Hepatocyte (in vitro differentiated cells): Measurements from ENCODE around the gene ZNF547.

Experiments used
- CTCF ChIP-seq: fragments of 200-600 bp; sonication (generic); IDR thresholded peaks from 2 replicates; pipeline ENCODE4 v1.5.1; 2016; ENCODE audit warnings: antibody characterized with exemption, mild to moderate bottlenecking; ENCODE audit not compliant: poor library complexity
- EZH2 ChIP-seq: fragments of 200-600 bp; sonication (generic); IDR thresholded peaks from 2 replicates; pipeline ENCODE4 v1.6.1; 2016; ENCODE audit warnings: antibody characterized with exemption, mild to moderate bottlenecking, borderline replicate concordance

DNA sequence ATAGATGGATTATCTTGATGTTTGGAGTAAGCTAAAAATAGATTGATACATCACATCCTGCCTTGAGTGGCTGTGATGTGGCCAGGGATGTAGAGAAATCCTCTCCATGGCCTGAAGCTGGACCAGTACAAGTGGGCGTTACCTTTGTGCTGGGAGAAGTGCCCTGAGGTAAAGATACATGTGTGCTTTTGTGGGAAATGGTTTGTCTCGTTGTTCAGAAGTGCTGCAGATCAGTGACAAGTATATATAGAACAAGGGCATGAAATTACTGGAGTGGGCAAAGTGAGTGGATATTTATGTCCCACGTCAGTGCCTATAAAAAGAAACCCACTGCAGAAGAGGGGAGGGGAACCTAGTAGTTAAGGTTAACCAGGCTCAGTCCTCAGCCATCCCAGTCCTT, 24.5 kb upstream of the ZNF547 start:
- TF ChIP-seq CTCF (no peak), EZH2 (no peak)
